Fibroblast of skin of scalp (primary cell): ENCODE results near the gene ZNF287.

Experiments
- DNase-seq: peaks from one replicate; pipeline ENCODE4 v3.0.0-alpha.2; 2013

Gene ZNF287

DNA sequence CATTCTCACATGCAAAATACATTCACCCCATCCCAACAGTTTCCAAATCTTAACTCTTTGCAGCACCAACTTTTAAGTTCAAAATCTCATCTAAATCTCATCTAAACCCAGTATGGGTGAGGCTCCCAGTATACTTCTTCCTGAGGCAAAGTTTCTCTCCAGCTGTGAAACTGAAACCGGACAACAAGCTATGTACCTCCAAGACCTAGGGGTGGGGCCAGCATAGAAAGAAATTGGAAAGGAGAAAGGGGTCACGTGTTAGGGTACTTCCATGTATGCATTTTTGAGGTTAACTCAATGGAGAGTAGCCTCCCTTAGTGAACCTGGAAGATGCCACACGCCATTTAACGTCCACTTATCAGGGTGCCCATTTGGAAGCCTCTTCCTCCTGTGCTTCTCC, 53.1 kb downstream of the ZNF287 start:
- DNase-seq: no peak

DNA sequence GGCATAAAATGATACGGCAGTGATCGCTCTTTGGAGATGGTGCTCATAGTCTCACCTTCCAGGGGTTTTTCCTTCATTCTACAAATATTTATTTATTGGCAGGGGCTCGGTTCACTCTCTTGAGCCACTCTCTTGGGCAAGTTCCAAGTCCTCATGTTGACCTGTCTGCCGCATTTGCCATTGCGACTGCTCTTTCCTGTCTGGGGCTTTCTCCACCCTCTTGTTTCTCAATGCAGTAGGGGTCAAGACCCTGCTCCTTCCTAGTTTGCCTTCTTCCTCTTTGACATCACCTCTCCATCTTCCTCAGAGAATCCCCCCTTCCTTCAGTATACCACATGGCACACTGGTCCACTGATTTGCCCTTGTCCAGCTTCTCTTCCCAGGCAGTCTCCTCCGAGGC, 55.1 kb downstream of the ZNF287 start:
- no peak for DNase-seq

DNA sequence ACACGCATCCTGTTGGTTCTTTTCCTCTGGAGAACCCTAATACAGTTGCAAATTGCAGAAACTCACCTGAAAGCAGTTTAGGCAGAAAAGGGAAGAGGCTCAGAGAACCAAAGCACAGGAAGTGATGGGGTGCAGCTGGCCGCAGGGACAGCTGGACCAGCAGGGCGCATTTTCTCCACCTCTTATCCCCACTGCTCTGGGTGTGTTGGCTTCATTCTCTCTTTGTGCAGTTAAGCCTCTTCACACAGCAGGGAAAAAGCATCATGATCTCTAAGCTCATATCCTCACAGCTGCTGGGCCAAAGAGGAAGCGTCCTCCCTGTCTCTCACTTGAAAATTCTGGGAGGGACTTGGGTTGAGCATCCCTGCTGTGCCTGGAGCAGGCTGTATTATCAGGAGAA, 57.0 kb downstream of the ZNF287 start:
- peak; percentile 30 for DNase-seq

DNA sequence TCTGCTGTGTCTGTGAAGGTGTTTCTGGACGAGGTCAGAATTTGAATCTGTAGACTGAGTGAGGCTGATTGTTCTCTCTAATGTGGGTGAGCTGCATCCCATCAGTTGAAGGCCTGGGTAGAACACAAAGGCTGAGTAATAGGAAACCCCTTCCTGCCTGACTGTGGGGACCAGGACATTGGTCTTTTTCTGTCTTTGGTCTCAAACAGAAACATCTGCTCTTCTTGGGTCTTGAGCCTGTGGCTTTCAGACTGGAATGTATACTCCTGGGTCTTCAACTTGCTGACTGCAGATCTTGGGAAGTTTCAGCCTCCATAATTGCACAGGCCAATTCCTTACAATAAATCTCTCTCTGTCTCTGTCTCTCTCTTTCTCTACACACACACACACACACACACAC, 57.4 kb downstream of the ZNF287 start:
- no peak for DNase-seq

DNA sequence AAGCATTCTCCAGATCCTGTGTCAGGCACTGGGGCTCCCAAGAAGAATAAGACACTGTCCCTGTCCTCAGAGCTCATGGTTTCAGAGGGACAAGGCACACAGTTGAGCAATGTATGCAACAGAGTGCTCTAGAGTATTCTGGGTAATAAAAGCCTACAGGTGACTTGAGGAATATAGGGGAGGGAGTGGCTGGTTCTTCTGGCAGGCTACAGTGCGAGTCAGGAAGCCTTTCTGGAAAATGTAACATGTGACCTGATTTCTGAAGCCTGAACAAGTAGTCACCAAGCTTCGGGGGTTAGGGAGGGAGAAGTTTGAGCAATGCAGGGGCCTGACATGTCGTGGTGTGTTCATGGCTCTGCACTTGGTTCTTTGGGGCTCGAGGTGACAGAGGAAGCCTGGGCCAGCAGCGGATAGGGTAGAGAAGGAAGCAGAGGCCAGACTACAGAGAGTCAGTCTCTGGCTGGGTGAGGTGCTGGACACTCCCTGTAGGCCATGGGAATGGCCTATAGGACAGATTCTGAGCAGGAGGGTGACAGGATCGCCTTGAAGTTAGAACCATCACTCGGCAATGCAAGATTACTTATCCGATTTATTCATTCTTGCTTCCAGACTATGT, 61.0 kb downstream of the ZNF287 start:
- DNase-seq: no peak

DNA sequence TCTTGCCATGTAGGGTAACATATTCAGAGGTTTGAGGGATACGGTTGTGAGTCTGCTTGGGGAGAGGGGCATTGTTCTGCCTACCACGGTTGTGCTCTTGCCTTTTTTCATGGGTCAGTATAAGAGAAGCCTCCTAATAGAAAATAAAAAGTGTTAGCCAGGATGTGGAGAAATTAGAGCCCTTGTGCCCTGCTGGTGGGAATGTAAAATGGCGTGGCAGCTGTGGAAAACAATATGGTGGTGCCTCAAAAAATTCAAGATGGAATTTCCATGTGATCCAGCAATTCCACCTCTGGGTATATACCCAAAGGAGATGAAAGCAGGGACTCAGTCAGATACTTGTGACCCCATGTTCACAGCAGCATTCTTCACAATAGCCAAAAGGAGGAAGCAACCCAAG, 62.8 kb downstream of the ZNF287 start:
- DNase-seq: no peak

DNA sequence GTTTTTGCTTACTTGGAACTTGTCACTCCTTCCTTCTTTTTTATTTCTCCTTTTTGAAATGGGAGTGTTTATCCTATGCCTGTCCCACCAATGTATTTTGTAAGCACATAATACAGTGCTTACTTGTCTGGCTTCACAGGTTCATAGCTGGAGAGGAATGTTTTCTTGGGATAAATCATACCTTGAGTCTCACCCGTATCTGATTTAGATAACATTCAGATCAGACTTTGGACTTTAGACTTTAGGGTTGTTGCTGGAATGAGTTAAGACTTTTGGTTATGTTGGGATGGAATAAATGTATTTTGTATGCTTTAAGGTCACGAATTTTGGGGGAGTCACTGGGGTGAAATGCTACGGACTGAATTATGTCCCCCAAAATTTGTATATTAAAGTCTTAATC, 64.0 kb downstream of the ZNF287 start:
- no peak for DNase-seq
